HCT116 (cell line): ENCODE measurements around the gene DOCK2. TPM values are rescaled to one million over a fixed set of nuclear protein-coding genes. Genes with fewer than 3 reads are reported as not detected.

Experiments
- ATAC-seq: fragments of 200-7000 bp; cut with Tn5 transposase; 2 replicates; pipeline ENCODE4 v1.9.1; 2020; ENCODE audit warnings: mild to moderate bottlenecking, moderate library complexity
- BruUV-seq: library from RNA; stranded (reverse); fragments of 400-500 nt; replicated peaks from 2 replicates; lab custom pipeline; 2021; lab: Mats Ljungman, UMichigan
- CTCF ChIA-PET: fragments of 300-600 bp; sonication (Branson Sonifier 250); formaldehyde crosslinking; loops from one replicate; lab custom pipeline; 2021; ENCODE audit warnings: antibody characterized with exemption; lab: Charles Lee
- POLR2A ChIA-PET: fragments of 300-600, 350-600 bp; sonication (Branson Sonifier 250); formaldehyde crosslinking; loops from one replicate; lab custom pipeline; 2021; ENCODE audit warnings: antibody characterized with exemption; lab: Charles Lee
- RAD21 ChIA-PET, 2 experiments: fragments of 300-600 bp; sonication (Branson Sonifier 250); formaldehyde crosslinking; loops; one replicate each; lab custom pipeline; 2023; ENCODE audit warnings: low total read pairs in 2 of 2; ENCODE audit not compliant: uncharacterized antibody in 2 of 2, unreplicated experiment in 2 of 2, low non-redundant PET in 1 of 2; lab: Charles Lee
- DNase-seq: peaks from one replicate; pipeline ENCODE4 v3.0.0-alpha.2; 2010; ENCODE audit warnings: low read depth, low spot score
- H2AFZ ChIP-seq: fragments of 200-600 bp; shearing (Covaris generic), sonication (generic); 2 replicates; pipeline ENCODE4 v1.6.1; 2017; ENCODE audit warnings: low read depth, mixed run types, mixed read lengths, antibody characterized with exemption, low read length; ENCODE audit not compliant: poor library complexity, severe bottlenecking
- H3K27ac ChIP-seq: 2 replicates; pipeline ENCODE4 v1.5.1; 2012; ENCODE audit warnings: low read depth, low read length
- H3K27me3 ChIP-seq: fragments of 200-600 bp; sonication (generic); 2 replicates; pipeline ENCODE4 v1.6.1; 2016; ENCODE audit warnings: mixed run types, low read length, mixed read lengths; ENCODE audit not compliant: insufficient read depth
- H3K36me3 ChIP-seq, 2 experiments: fragments of 200-500 bp in 1 of 2; fragments of 200-600 bp in 1 of 2; sonication (Bioruptor generic) in 1 of 2; sonication (generic) in 1 of 2; 2 replicates each; pipeline versions ENCODE4 v1.5.1 to v1.6.1; 2014 to 2016; ENCODE audit warnings: low read length in 2 of 2, inconsistent platforms in 1 of 2, mixed read lengths in 1 of 2, mixed run types in 1 of 2; ENCODE audit not compliant: insufficient read depth in 2 of 2, control insufficient read depth in 1 of 2
- H3K4me1 ChIP-seq, 2 experiments: fragments of 200-600 bp in 1 of 2; sonication (generic) in 1 of 2; 2 replicates each; pipeline versions ENCODE4 v1.5.1 to v1.6.1; 2012 to 2017; ENCODE audit warnings: low read length in 2 of 2, inconsistent platforms in 1 of 2, mild to moderate bottlenecking in 1 of 2, mixed read lengths in 1 of 2, mixed run types in 1 of 2, moderate library complexity in 1 of 2; ENCODE audit not compliant: insufficient read depth in 2 of 2, control insufficient read depth in 1 of 2
- H3K4me2 ChIP-seq: fragments of 200-600 bp; sonication (generic); 2 replicates; pipeline ENCODE4 v1.6.1; 2017; ENCODE audit warnings: mixed run types, low read length, mixed read lengths
- H3K4me3 ChIP-seq, 2 experiments: fragments of 200-600 bp in 1 of 2; sonication (generic) in 1 of 2; replicated peaks in 1 of 2; 2 replicates each; pipeline ENCODE4 v1.5.1; 2011 to 2016; ENCODE audit warnings: low read length in 2 of 2, control low read depth in 1 of 2, low read depth in 1 of 2, mild to moderate bottlenecking in 1 of 2, mixed read lengths in 1 of 2, mixed run types in 1 of 2
- H3K79me2 ChIP-seq: fragments of 200-600 bp; sonication (generic); 2 replicates; pipeline ENCODE4 v1.6.1; 2017; ENCODE audit warnings: mild to moderate bottlenecking, mixed run types, low read length, moderate library complexity, mixed read lengths; ENCODE audit not compliant: insufficient read depth
- H3K9ac ChIP-seq: fragments of 200-600 bp; sonication (generic); 2 replicates; pipeline ENCODE4 v1.6.1; 2016; ENCODE audit warnings: low read length, mixed read lengths
- H3K9me2 ChIP-seq: fragments of 200-600 bp; sonication (generic), shearing (Covaris generic); 2 replicates; pipeline ENCODE4 v1.6.1; 2017; ENCODE audit warnings: mixed run types, mild to moderate bottlenecking, moderate library complexity; ENCODE audit not compliant: insufficient read depth
- H3K9me3 ChIP-seq, 2 experiments: fragments of 200-500 bp in 1 of 2; fragments of 200-600 bp in 1 of 2; sonication (Bioruptor generic) in 1 of 2; sonication (generic) in 1 of 2; 2 replicates each; pipeline ENCODE4 v1.6.1; 2014 to 2017; ENCODE audit warnings: low read length in 2 of 2, mixed read lengths in 2 of 2, inconsistent platforms in 1 of 2, low read depth in 1 of 2, mild to moderate bottlenecking in 1 of 2, mixed run types in 1 of 2, moderate library complexity in 1 of 2; ENCODE audit not compliant: control insufficient read depth in 1 of 2, insufficient read depth in 1 of 2
- H4K20me1 ChIP-seq: fragments of 200-600 bp; sonication (generic), shearing (Covaris generic); 2 replicates; pipeline ENCODE4 v1.6.1; 2017; ENCODE audit warnings: mixed run types, mild to moderate bottlenecking, moderate library complexity; ENCODE audit not compliant: insufficient read depth
- ATF3 ChIP-seq: IDR thresholded peaks from 2 replicates; pipeline ENCODE4 v1.6.1; 2012
- CBX3 ChIP-seq: IDR thresholded peaks from 2 replicates; pipeline ENCODE4 v1.6.1; 2012; ENCODE audit warnings: low read depth
- CEBPB ChIP-seq: IDR thresholded peaks from 2 replicates; pipeline ENCODE4 v1.6.1; 2012; ENCODE audit warnings: low read depth
- EGR1 ChIP-seq: IDR thresholded peaks from 2 replicates; pipeline ENCODE4 v1.6.1; 2012; ENCODE audit warnings: low read depth
- EZH2 ChIP-seq: fragments of 200-600 bp; sonication (generic); IDR thresholded peaks from 2 replicates; pipeline ENCODE4 v1.6.1; 2017; ENCODE audit warnings: antibody characterized with exemption, mixed run types
- JUND ChIP-seq: IDR thresholded peaks from 2 replicates; pipeline ENCODE4 v1.6.1; 2012
- MAX ChIP-seq: IDR thresholded peaks from 2 replicates; pipeline ENCODE4 v1.6.1; 2012
- POLR2A ChIP-seq: IDR thresholded peaks from 2 replicates; pipeline ENCODE4 v1.7.0; 2011; ENCODE audit warnings: borderline replicate concordance; ENCODE audit not compliant: insufficient read depth, insufficient read length; ENCODE audit errors: extremely low read depth
- POLR2AphosphoS5 ChIP-seq: IDR thresholded peaks from 2 replicates; pipeline ENCODE4 v1.6.1; 2011; ENCODE audit warnings: mild to moderate bottlenecking, low read depth, low read length, moderate library complexity
- REST ChIP-seq: IDR thresholded peaks from 2 replicates; pipeline ENCODE4 v1.6.1; 2012; ENCODE audit warnings: low read depth
- SIN3A ChIP-seq: IDR thresholded peaks from 2 replicates; pipeline ENCODE4 v1.6.1; 2012; ENCODE audit warnings: low read depth
- SP1 ChIP-seq: IDR thresholded peaks from 2 replicates; pipeline ENCODE4 v1.6.1; 2012; ENCODE audit warnings: low read depth
- YY1 ChIP-seq: IDR thresholded peaks from 2 replicates; pipeline ENCODE4 v1.6.1; 2011; ENCODE audit warnings: low read length, low read depth, moderate library complexity, mild to moderate bottlenecking; ENCODE audit not compliant: insufficient replicate concordance; ENCODE audit errors: extremely low read depth
- ZBTB33 ChIP-seq: IDR thresholded peaks from 2 replicates; pipeline ENCODE4 v1.6.1; 2011; ENCODE audit warnings: mild to moderate bottlenecking, low read length, moderate library complexity; ENCODE audit not compliant: insufficient replicate concordance; ENCODE audit errors: extremely low read depth
- ZFX ChIP-seq: fragments of 450-650 bp; IDR thresholded peaks from 2 replicates; pipeline ENCODE4 v1.6.1; 2017
- ZNF274 ChIP-seq: fragments of 200-500 bp; sonication (Bioruptor generic); IDR thresholded peaks from 2 replicates; pipeline ENCODE4 v1.6.1; 2014; ENCODE audit warnings: mild to moderate bottlenecking, low read depth, low read length, inconsistent platforms
- intact Hi-C: fragments of 100-400 bp; cut with micrococcal nuclease; formaldehyde crosslinking; loops from 2 replicates; pipeline ENCODE4 v1.10.0; 2022
- total RNA-seq: library from RNA; stranded (reverse); gene quantifications from one replicate; pipeline ENCODE4 v1.2.1, GENCODE V29; 2021; ENCODE audit not compliant: unreplicated experiment

Gene DOCK2
- total RNA-seq, 1 experiment from 2014 or later: 0.89 TPM

GRCh38 chr5:170028124-170028523, 391.0 kb downstream of the DOCK2 start:
- ATAC-seq: no peak
- Histone ChIP-seq H3K36me3 (no peaks in the 10 kb centered on the region), H3K79me2 (no peaks in the 10 kb centered on the region), H3K27me3 (peaks cover 54% of the 10 kb centered on the region), H3K4me3 (no peak overlapping the region), H3K9me2 (no peaks in the 10 kb centered on the region), H4K20me1 (no peaks in the 10 kb centered on the region), H3K4me1 (no peaks in the 10 kb centered on the region), H2AFZ (no peak overlapping the region), H3K9ac (no peak overlapping the region), H3K27ac (no peak overlapping the region), H3K9me3 (no peaks in the 10 kb centered on the region), H3K4me2 (no peak overlapping the region)
- TF ChIP-seq POLR2A (no peak), SIN3A (no peak), EZH2 (no peak), REST (no peak), YY1 (no peak), EGR1 (no peak), CBX3 (no peak), MAX (no peak), JUND (no peak), ATF3 (no peak), ZBTB33 (no peak), CEBPB (no peak), ZNF274 (no peak), POLR2AphosphoS5 (no peak), SP1 (no peak), ZFX (no peak)
- BruUV-seq: no TSS peak
- RAD21 ChIA-PET: no interaction called here
- CTCF ChIA-PET: no interaction called here
- POLR2A ChIA-PET: no interaction called here
- no peak for DNase-seq
- intact Hi-C loops: no loop called here
